OCI-LY7 (cell line): ENCODE data around the gene SEMA6B. TPM values are rescaled to one million over a fixed set of nuclear protein-coding genes. Genes with fewer than 3 reads are reported as not detected.

Experiments
- BruUV-seq: library from RNA; stranded (reverse); fragments of 400-500 nt; replicated peaks from 2 replicates; lab custom pipeline; 2021; lab: Mats Ljungman, UMichigan
- CTCF ChIA-PET: fragments of 300-600 bp; sonication (Branson Sonifier 250); formaldehyde crosslinking; loops from one replicate; lab custom pipeline; 2022; ENCODE audit warnings: antibody characterized with exemption; ENCODE audit not compliant: unreplicated experiment; lab: Charles Lee
- POLR2A ChIA-PET: fragments of 300-600 bp; sonication (Branson Sonifier 250); formaldehyde crosslinking; loops from one replicate; lab custom pipeline; 2022; ENCODE audit warnings: antibody characterized with exemption; lab: Charles Lee
- DNase-seq: peaks from one replicate; pipeline ENCODE4 v3.0.0-alpha.2; 2015; ENCODE audit warnings: low spot score
- H2AFZ ChIP-seq: fragments of 200-600 bp; sonication (generic), shearing (Covaris generic); 2 replicates; pipeline ENCODE4 v1.6.1; 2014; ENCODE audit warnings: mild to moderate bottlenecking, antibody characterized with exemption, low read length, moderate library complexity
- H3K27ac ChIP-seq: fragments of 200-600 bp; sonication (generic); 2 replicates; pipeline ENCODE4 v1.5.1; 2014; ENCODE audit warnings: mixed run types, low read depth, mild to moderate bottlenecking, moderate library complexity, low read length, inconsistent platforms; ENCODE audit not compliant: poor library complexity, severe bottlenecking
- H3K36me3 ChIP-seq: fragments of 200-600 bp; sonication (generic); 2 replicates; pipeline ENCODE4 v1.6.1; 2014; ENCODE audit warnings: mild to moderate bottlenecking, antibody characterized with exemption, low read length, moderate library complexity, mixed read lengths; ENCODE audit not compliant: insufficient read depth
- H3K4me1 ChIP-seq: fragments of 200-600 bp; sonication (generic); 2 replicates; pipeline ENCODE4 v1.5.1; 2014; ENCODE audit warnings: mild to moderate bottlenecking, low read length; ENCODE audit not compliant: insufficient read depth, poor library complexity, severe bottlenecking
- H3K4me2 ChIP-seq: fragments of 200-600 bp; sonication (generic); 2 replicates; pipeline ENCODE4 v1.6.1; 2014; ENCODE audit warnings: mild to moderate bottlenecking, low read length
- H3K4me3 ChIP-seq: fragments of 200-600 bp; sonication (generic); 2 replicates; pipeline ENCODE4 v1.5.1; 2014; ENCODE audit warnings: mild to moderate bottlenecking, low read depth, low read length; ENCODE audit not compliant: poor library complexity, severe bottlenecking
- H3K79me2 ChIP-seq: fragments of 200-600 bp; sonication (generic); 2 replicates; pipeline ENCODE4 v1.6.1; 2016; ENCODE audit warnings: low read depth, mild to moderate bottlenecking, low read length, moderate library complexity, mixed read lengths; ENCODE audit not compliant: insufficient read depth
- H3K9me2 ChIP-seq: fragments of 200-600 bp; sonication (generic); 2 replicates; pipeline ENCODE4 v1.6.1; 2016; ENCODE audit warnings: mild to moderate bottlenecking, low read length, mixed read lengths; ENCODE audit not compliant: insufficient read depth
- H3K9me3 ChIP-seq: fragments of 200-600 bp; sonication (generic); 2 replicates; pipeline ENCODE4 v1.6.1; 2014; ENCODE audit warnings: mild to moderate bottlenecking, mixed run types, low read length, mixed read lengths
- H4K20me1 ChIP-seq: fragments of 200-600 bp; sonication (generic); 2 replicates; pipeline ENCODE4 v1.6.1; 2014; ENCODE audit warnings: mild to moderate bottlenecking, antibody characterized with exemption, low read length, moderate library complexity, mixed read lengths; ENCODE audit not compliant: insufficient read depth
- EZH2phosphoT487 ChIP-seq: fragments of 200-600 bp; sonication (generic); IDR thresholded peaks from 2 replicates; pipeline ENCODE4 v1.6.1; 2018; ENCODE audit warnings: low read depth, borderline replicate concordance, mild to moderate bottlenecking, mixed run types, antibody characterized with exemption, low read length, moderate library complexity, mixed read lengths
- intact Hi-C: fragments of 100-400 bp; cut with micrococcal nuclease; formaldehyde crosslinking; loops from one replicate; pipeline ENCODE4 v1.10.0; 2022; ENCODE audit not compliant: unreplicated experiment
- total RNA-seq, 2 experiments: library from RNA; depleted of rRNA in 1 of 2; stranded (reverse); fragments of >200 nt in 1 of 2; shearing (Covaris generic) in 1 of 2; gene quantifications; 2 replicates each; pipeline ENCODE4 v1.2.3, GENCODE V29; 2014 to 2022
- TF ChIP-seq, protein P1 (sequence below): fragments of 200-600 bp; sonication (generic); conservative IDR thresholded peaks from 2 replicates; pipeline ENCODE4 v1.5.1; 2014; ENCODE audit warnings: mild to moderate bottlenecking, antibody characterized with exemption, low read length, moderate library complexity, mixed read lengths

SEMA6B gene
- total RNA-seq, 2 experiments from 2014 or later, result not detected

DNA sequence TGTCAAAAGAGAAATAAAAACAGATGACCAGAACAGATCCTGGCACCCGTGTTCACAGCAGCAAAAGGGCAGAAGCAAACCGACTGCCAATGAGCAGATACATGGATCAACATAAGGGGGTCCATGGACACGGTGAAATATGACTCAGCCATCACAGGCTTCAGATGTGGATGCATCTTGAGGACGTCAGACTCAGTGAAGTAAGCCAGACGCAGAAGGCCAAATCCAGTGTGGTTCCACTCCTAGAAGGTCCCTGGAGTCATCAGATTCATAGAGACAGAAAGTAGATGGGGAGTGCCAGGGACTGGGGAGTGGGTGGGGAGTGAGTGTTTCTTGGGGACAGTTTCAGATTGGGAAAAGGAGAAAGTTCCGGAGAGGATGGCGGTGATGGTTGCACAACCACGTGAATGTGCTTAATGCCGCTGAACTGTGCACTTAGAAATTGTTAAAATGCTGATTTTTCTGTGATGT is 28.8 kb upstream of the SEMA6B start:
- H3K79me2 ChIP-seq, result no peaks in the 10 kb centered on the region
- H3K4me3 ChIP-seq, result no peak overlapping the region
- TF ChIP-seq, protein P1, sequence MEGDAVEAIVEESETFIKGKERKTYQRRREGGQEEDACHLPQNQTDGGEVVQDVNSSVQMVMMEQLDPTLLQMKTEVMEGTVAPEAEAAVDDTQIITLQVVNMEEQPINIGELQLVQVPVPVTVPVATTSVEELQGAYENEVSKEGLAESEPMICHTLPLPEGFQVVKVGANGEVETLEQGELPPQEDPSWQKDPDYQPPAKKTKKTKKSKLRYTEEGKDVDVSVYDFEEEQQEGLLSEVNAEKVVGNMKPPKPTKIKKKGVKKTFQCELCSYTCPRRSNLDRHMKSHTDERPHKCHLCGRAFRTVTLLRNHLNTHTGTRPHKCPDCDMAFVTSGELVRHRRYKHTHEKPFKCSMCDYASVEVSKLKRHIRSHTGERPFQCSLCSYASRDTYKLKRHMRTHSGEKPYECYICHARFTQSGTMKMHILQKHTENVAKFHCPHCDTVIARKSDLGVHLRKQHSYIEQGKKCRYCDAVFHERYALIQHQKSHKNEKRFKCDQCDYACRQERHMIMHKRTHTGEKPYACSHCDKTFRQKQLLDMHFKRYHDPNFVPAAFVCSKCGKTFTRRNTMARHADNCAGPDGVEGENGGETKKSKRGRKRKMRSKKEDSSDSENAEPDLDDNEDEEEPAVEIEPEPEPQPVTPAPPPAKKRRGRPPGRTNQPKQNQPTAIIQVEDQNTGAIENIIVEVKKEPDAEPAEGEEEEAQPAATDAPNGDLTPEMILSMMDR, result no peak
- no peak for TF ChIP-seq EZH2phosphoT487
- H3K27ac ChIP-seq, result no peak overlapping the region
- no peaks in the 10 kb centered on the region for H3K36me3 ChIP-seq
- H3K4me1 ChIP-seq, result peaks cover 7% of the 10 kb centered on the region
- intact Hi-C loops, result no loop called here
- ChIA-PET CTCF (no interaction called here), POLR2A (no interaction called here)
- DNase-seq, result no peak
- no peak overlapping the region for H2AFZ ChIP-seq
- no peak overlapping the region for H3K4me2 ChIP-seq
- H3K9me2 ChIP-seq, result no peaks in the 10 kb centered on the region
- no peaks in the 10 kb centered on the region for H3K9me3 ChIP-seq
- BruUV-seq, result no TSS peak
- H4K20me1 ChIP-seq, result no peaks in the 10 kb centered on the region

DNA sequence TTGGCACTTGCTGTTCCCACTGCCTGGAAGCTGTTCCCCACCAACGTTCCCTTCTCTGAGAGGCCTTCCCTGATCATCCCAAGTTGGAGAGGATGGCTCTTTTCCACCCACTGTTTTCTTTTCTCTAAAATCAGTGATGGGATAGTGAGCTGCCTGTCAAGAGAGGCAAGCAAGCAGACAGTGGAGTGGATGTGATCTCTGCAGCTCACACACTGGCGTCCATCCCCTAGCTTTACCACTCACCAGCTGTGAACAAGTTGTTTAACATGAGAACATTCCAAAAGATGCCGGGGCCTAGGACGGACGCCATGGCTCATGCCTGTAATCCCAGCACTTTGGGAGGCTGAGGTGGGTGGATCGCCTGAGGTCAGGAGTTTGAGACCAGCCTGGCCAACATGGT is 28.0 kb upstream of the SEMA6B start:
- DNase-seq, result no peak
- Histone ChIP-seq H2AFZ (no peak overlapping the region), H3K9me3 (no peaks in the 10 kb centered on the region), H3K9me2 (no peaks in the 10 kb centered on the region), H3K79me2 (no peaks in the 10 kb centered on the region), H3K4me1 (peaks cover 7% of the 10 kb centered on the region), H3K27ac (no peak overlapping the region), H3K4me3 (no peak overlapping the region), H4K20me1 (no peaks in the 10 kb centered on the region), H3K36me3 (no peaks in the 10 kb centered on the region), H3K4me2 (no peak overlapping the region)
- POLR2A ChIA-PET, result no interaction called here
- intact Hi-C loops, result no loop called here
- no peak for TF ChIP-seq EZH2phosphoT487
- TF ChIP-seq, protein P1, result no peak
- CTCF ChIA-PET, result no interaction called here
- no TSS peak for BruUV-seq

DNA sequence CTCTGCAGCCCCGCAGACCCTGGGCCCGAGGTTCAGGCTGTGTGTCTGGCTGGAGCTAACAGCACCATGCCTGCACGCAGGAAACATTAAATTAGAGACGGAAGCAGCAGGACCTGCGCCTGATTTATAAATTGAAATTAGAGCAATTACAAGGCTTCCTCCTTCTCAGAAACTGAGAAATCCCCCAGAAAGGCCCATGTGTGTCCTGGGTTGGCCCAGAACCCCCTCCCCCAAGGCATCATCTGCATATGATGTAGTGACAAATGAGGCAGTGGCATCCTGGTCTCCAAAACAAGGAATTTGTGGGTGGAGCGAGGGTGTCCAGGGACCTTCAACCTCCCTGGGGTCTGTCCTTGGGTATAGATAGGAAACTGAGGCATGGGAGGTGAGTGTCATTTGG is 27.2 kb upstream of the SEMA6B start:
- Histone ChIP-seq H3K36me3 (no peaks in the 10 kb centered on the region), H3K27ac (no peak overlapping the region), H3K9me3 (no peaks in the 10 kb centered on the region), H3K4me1 (peaks cover 7% of the 10 kb centered on the region), H3K79me2 (no peaks in the 10 kb centered on the region), H3K4me3 (no peak overlapping the region), H2AFZ (no peak overlapping the region), H3K9me2 (no peaks in the 10 kb centered on the region), H4K20me1 (no peaks in the 10 kb centered on the region), H3K4me2 (no peak overlapping the region)
- no peak for TF ChIP-seq EZH2phosphoT487
- TF ChIP-seq, protein P1, result no peak
- DNase-seq, result no peak
- POLR2A ChIA-PET, result no interaction called here
- no TSS peak for BruUV-seq
- intact Hi-C loops, result no loop called here
- CTCF ChIA-PET, result no interaction called here
